ENCODE results near the gene B4GALT2. TPM values are rescaled to one million over a fixed set of nuclear protein-coding genes. Genes with fewer than 3 reads are reported as not detected.

The B4GALT2 gene
- total RNA-seq, 4 donors from 2014 or later = 22.3 to 30.3 (median 24.7) TPM

DNA sequence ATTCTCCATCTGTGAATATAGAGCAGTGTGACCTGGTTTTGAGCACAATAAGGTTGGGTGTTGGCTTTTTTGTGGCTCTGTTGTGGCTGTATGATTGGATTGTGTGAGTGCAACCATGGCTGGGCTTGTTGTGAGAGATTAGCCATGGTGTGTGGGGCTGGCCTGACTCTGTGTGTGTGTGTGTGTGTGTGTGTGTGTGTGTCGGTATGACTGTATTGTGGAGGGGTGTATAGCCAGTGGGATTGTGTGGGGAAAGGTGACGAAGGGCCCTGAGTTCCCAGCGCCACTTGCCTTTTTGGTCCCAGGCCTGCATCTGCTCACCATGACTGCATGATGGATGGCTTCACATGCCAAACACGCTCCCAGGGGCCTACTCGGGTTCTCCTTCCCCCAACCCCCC, 58.1 kb downstream of the B4GALT2 start:
- no peaks in the 10 kb centered on the region for H3K36me3 ChIP-seq
- no peak for DNase-seq
- H3K4me1 ChIP-seq = peaks cover 0 to 13% of the 10 kb centered on the region in 2 donors
- H3K9me3 ChIP-seq = no peaks in the 10 kb centered on the region
- no peak overlapping the region for H3K27ac ChIP-seq
- H3K4me3 ChIP-seq (replicated peaks in 1 of 3) = no peak overlapping the region
- no peak for TF ChIP-seq POLR2A (IDR thresholded peaks at IDR 0.05)
- TF ChIP-seq, protein P1, sequence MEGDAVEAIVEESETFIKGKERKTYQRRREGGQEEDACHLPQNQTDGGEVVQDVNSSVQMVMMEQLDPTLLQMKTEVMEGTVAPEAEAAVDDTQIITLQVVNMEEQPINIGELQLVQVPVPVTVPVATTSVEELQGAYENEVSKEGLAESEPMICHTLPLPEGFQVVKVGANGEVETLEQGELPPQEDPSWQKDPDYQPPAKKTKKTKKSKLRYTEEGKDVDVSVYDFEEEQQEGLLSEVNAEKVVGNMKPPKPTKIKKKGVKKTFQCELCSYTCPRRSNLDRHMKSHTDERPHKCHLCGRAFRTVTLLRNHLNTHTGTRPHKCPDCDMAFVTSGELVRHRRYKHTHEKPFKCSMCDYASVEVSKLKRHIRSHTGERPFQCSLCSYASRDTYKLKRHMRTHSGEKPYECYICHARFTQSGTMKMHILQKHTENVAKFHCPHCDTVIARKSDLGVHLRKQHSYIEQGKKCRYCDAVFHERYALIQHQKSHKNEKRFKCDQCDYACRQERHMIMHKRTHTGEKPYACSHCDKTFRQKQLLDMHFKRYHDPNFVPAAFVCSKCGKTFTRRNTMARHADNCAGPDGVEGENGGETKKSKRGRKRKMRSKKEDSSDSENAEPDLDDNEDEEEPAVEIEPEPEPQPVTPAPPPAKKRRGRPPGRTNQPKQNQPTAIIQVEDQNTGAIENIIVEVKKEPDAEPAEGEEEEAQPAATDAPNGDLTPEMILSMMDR (IDR thresholded peaks at IDR 0.05) = no peak
- 69 to 74% methylated on average over 5 of the region's 5 CpGs for WGBS, 2 donors
- H3K27me3 ChIP-seq = no peaks in the 10 kb centered on the region
- intact Hi-C loops (cut with DNase I) = loop anchor here (10.0 kb wide), 1 partner anchor 272 kb away; no protein-coding TSS in a partner anchor

DNA sequence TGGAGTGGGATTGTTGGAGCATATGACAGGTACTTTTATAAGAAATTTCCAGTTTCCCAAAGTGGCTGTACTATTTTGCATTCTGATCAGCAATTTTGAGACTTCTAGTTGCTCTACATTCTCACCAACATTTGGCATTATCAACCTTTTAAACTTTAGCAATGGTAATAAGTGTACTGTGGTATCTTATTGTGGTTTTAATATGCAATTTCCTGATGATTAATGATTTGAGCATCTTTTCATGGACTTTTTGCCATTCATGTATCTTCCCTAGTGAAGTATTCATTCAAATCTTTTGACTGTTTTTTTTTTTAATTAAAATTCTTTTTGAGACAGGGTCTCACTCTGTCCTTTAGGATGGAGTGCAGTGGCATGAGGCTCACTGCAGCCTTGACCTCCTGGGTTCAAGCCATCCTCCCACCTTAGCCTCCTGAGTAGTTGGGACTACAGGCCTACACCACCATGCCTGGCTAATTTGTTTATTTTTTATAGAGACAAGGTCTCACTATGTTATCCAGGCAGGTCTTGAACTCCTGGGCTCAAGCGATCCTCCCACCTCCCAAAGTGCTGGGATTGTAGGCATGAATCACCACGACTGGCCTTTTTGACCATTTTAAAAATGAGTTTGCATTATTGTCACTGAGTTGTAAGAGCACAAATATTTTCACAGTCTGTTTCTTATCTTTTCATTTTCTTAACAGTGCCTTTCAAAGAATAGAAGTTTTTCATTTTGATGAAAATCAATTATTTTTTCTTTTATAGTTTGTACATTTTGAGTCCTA, 60.1 kb downstream of the B4GALT2 start:
- Histone ChIP-seq H3K4me1 (peaks cover 0 to 13% of the 10 kb centered on the region in 2 donors), H3K4me3 (replicated peaks in 1 of 3) (no peak overlapping the region), H3K36me3 (no peaks in the 10 kb centered on the region), H3K27ac (no peak overlapping the region), H3K27me3 (no peaks in the 10 kb centered on the region), H3K9me3 (no peaks in the 10 kb centered on the region)
- intact Hi-C loops (cut with DNase I) = loop anchor here (10.0 kb wide), 1 partner anchor 274 kb away; no protein-coding TSS in a partner anchor
- no peak for DNase-seq
- TF ChIP-seq, protein P1 (IDR thresholded peaks at IDR 0.05) = no peak
- TF ChIP-seq POLR2A (IDR thresholded peaks at IDR 0.05) = no peak
- WGBS, 2 donors = 90% methylated on average over 2 of the region's 2 CpGs

DNA sequence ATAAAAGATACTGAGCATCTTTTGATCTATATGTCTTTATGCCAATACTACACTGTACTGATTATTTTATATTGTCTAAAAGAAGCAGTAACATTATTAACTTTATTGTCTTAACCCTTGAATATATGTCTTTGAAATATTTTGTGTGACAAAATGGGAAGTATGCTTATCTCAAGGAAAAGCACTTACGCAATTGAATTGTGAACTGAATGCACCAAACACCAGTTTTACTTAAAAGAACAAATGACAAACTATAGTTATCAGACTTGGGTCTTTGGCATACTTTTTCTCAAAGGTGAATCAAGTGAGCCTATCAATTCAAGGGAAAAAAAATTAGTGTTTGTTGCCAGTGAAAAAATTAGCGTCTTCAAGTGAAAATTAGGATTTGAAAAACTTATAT, 61.4 kb downstream of the B4GALT2 start:
- no peak for DNase-seq
- Histone ChIP-seq H3K9me3 (no peaks in the 10 kb centered on the region), H3K27ac (no peak overlapping the region), H3K4me3 (replicated peaks in 1 of 3) (no peak overlapping the region), H3K4me1 (peaks cover 0 to 13% of the 10 kb centered on the region in 2 donors), H3K27me3 (no peaks in the 10 kb centered on the region), H3K36me3 (no peaks in the 10 kb centered on the region)
- intact Hi-C loops (cut with DNase I) = loop anchor here (10.0 kb wide), 1 partner anchor 516 kb away; no protein-coding TSS in a partner anchor
- WGBS, 2 donors = 86 to 89% methylated on average over 2 of the region's 2 CpGs
- TF ChIP-seq, protein P1 (IDR thresholded peaks at IDR 0.05) = no peak
- no peak for TF ChIP-seq POLR2A (IDR thresholded peaks at IDR 0.05)

Other genes starting within 250 kb of the B4GALT2 start
- gene ARTN, start 45.4 kb upstream of the B4GALT2 start, total RNA-seq = 1 to 10 TPM in 2 of 4 donors, under 1 TPM in 2; 0.40 to 2.0 (median 0.80) TPM
- gene IPO13, start 32.3 kb upstream of the B4GALT2 start, total RNA-seq = 10 to 100 TPM; 21.1 to 48.1 (median 42.0) TPM
- gene DPH2, start 9.2 kb upstream of the B4GALT2 start, total RNA-seq = 10 to 100 TPM; 13.4 to 26.7 (median 22.3) TPM
- gene ATP6V0B, start 4.2 kb upstream of the B4GALT2 start, total RNA-seq = 100 to 1,000 TPM; 128 to 302 (median 216) TPM
- gene CCDC24, start 12.4 kb downstream of the B4GALT2 start, total RNA-seq = 10 to 100 TPM in 3 of 4 donors, 1 to 10 TPM in 1; 8.0 to 25.4 (median 11.7) TPM
- gene SLC6A9, start 52.3 kb downstream of the B4GALT2 start, total RNA-seq = 10 to 100 TPM in 1 of 4 donors, 1 to 10 TPM in 3; 7.2 to 11.3 (median 7.6) TPM
- gene KLF17, start 139.6 kb downstream of the B4GALT2 start, total RNA-seq = not detected
- gene KLF18, start 162.4 kb downstream of the B4GALT2 start, total RNA-seq = not detected
- gene DMAP1, start 234.3 kb downstream of the B4GALT2 start, total RNA-seq = 10 to 100 TPM; 43.9 to 68.8 (median 48.3) TPM